Smooth muscle cell (in vitro differentiated cells): ENCODE measurements around the gene ZNF732. TPM values are rescaled to one million over a fixed set of nuclear protein-coding genes. Genes with fewer than 3 reads are reported as not detected.
A peak's percentile ranks its signal among the peaks of the same experiment; 100 is the strongest.

Experiments used
- DNase-seq: peaks from one replicate; lab custom pipeline; 2025; ENCODE audit not compliant: unreplicated experiment; lab: John Stamatoyannopoulos, UW
- H2AFZ ChIP-seq: fragments of 200-600 bp; sonication (generic); 2 replicates; pipeline ENCODE4 v1.6.0; 2016; ENCODE audit warnings: antibody characterized with exemption, low read depth, mild to moderate bottlenecking
- H3F3A ChIP-seq: fragments of 200-600 bp; sonication (generic); 2 replicates; pipeline ENCODE4 v1.6.0; 2017; ENCODE audit warnings: antibody characterized with exemption, low read depth
- H3K27ac ChIP-seq: fragments of 200-600 bp; sonication (generic); 2 replicates; pipeline ENCODE4 v1.5.1; 2016; ENCODE audit warnings: low read depth, mild to moderate bottlenecking
- H3K27me3 ChIP-seq: fragments of 200-600 bp; sonication (generic); 2 replicates; pipeline ENCODE4 v1.6.1; 2016; ENCODE audit warnings: low read depth, mild to moderate bottlenecking
- H3K36me3 ChIP-seq: fragments of 200-600 bp; sonication (generic); 2 replicates; pipeline ENCODE4 v1.5.1; 2016; ENCODE audit warnings: low read depth
- H3K4me1 ChIP-seq: fragments of 200-600 bp; sonication (generic); 2 replicates; pipeline ENCODE4 v1.5.1; 2016; ENCODE audit warnings: low read depth
- H3K4me2 ChIP-seq: fragments of 200-600 bp; sonication (generic); 2 replicates; pipeline ENCODE4 v1.6.0; 2016; ENCODE audit warnings: mild to moderate bottlenecking
- H3K4me3 ChIP-seq: fragments of 200-600 bp; sonication (generic); 2 replicates; pipeline ENCODE4 v1.5.1; 2016; ENCODE audit warnings: mild to moderate bottlenecking
- H3K79me2 ChIP-seq: fragments of 200-600 bp; sonication (generic); 2 replicates; pipeline ENCODE4 v1.6.0; 2016; ENCODE audit warnings: low read depth, mild to moderate bottlenecking
- H3K9ac ChIP-seq: fragments of 200-600 bp; sonication (generic); 2 replicates; pipeline ENCODE4 v1.6.0; 2016; ENCODE audit warnings: low read depth
- H3K9me3 ChIP-seq: fragments of 200-600 bp; sonication (generic); replicated peaks from 2 replicates; pipeline ENCODE4 v1.5.1; 2016; ENCODE audit warnings: low read depth
- H4K20me1 ChIP-seq: fragments of 200-600 bp; sonication (generic); 2 replicates; pipeline ENCODE4 v1.6.0; 2016; ENCODE audit warnings: low read depth
- WGBS: methylation state at CpG from one replicate; pipeline ENCODE4 v1.1.7; 2016; ENCODE audit warnings: low lambda C conversion rate; 5-methylcytosine and 5-hydroxymethylcytosine counted together
- microRNA counts: library from miRNA; unstranded; fragments of <30 nt; microRNA quantifications from one replicate; lab custom pipeline; 2016
- microRNA-seq: library from miRNA; unstranded; fragments of <30 nt; microRNA quantifications from one replicate; pipeline ENCODE4, GENCODE V29; 2016; ENCODE audit warnings: borderline number of aligned reads
- polyA plus RNA-seq: library from polyadenylated mRNA; unstranded; fragments of >200 nt; fragmentation: Nextera tagmentation; extraction: Ambion mirVana; gene quantifications from 2 replicates; pipeline ENCODE4 v1.2.1, GENCODE V29; 2016
- small RNA-seq: library from RNA; depleted of rRNA; stranded (forward); fragments of <200 nt; gene quantifications from one replicate; pipeline ENCODE3, GENCODE V24; 2014
- total RNA-seq: library from RNA; depleted of rRNA; stranded (reverse); fragments of >200 nt; gene quantifications from 2 replicates; pipeline ENCODE4 v1.2.3, GENCODE V29; 2014
- TF ChIP-seq, protein P1 (sequence below): fragments of 200-600 bp; sonication (generic); IDR thresholded peaks from 2 replicates; pipeline ENCODE4 v1.5.1; 2017; ENCODE audit warnings: borderline replicate concordance, mild to moderate bottlenecking, antibody characterized with exemption; ENCODE audit not compliant: insufficient read depth, poor library complexity, severe bottlenecking

The ZNF732 gene
- total and polyA plus RNA-seq, 2 experiments from 2014 or later: not detected

DNA sequence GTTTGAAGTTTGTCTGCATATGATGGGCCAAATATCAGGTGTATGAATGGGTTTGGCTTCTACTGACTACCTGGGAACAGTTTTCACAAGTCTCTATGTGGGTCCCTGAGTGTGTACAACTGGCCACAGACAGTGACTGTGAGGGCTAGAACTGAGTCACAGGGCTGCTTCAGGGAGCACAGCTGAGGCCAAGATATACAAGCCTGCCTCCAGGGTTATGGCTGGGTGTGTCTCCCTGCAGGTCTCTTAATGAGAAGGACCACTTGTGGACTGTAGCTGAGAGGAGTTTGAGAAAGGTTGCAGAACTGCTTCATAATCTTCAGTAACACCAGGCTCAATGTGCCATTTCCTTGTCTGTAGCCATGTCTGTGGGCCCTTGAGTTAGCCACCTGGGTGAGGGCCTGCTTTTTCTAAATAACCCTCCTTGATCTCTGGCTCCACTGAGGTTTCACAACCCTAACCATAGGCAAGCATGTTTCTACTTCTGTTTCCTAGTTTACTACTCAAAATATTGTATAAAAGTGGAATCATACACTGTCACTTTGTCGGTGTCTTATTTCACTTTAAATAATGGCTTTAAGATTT, 81.3 kb downstream of the ZNF732 start:
- 90% methylated on average over 1 of the region's 1 CpG for WGBS
- Histone ChIP-seq H3K9ac (no peak overlapping the region), H3F3A (no peaks in the 10 kb centered on the region), H3K79me2 (no peaks in the 10 kb centered on the region), H3K9me3 (peaks cover 20% of the 10 kb centered on the region), H3K4me1 (no peaks in the 10 kb centered on the region), H2AFZ (no peak overlapping the region), H3K27ac (no peak overlapping the region), H3K4me3 (no peak overlapping the region), H4K20me1 (no peaks in the 10 kb centered on the region), H3K27me3 (no peaks in the 10 kb centered on the region), H3K36me3 (no peaks in the 10 kb centered on the region), H3K4me2 (no peak overlapping the region)
- TF ChIP-seq, protein P1, sequence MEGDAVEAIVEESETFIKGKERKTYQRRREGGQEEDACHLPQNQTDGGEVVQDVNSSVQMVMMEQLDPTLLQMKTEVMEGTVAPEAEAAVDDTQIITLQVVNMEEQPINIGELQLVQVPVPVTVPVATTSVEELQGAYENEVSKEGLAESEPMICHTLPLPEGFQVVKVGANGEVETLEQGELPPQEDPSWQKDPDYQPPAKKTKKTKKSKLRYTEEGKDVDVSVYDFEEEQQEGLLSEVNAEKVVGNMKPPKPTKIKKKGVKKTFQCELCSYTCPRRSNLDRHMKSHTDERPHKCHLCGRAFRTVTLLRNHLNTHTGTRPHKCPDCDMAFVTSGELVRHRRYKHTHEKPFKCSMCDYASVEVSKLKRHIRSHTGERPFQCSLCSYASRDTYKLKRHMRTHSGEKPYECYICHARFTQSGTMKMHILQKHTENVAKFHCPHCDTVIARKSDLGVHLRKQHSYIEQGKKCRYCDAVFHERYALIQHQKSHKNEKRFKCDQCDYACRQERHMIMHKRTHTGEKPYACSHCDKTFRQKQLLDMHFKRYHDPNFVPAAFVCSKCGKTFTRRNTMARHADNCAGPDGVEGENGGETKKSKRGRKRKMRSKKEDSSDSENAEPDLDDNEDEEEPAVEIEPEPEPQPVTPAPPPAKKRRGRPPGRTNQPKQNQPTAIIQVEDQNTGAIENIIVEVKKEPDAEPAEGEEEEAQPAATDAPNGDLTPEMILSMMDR: no peak
- no peak for DNase-seq

MicroRNAs encoded within 50 kb of the gene (microRNA counts, 767-probe panel; counts per million panel counts)
- microRNA hsa-miR-571 (lab: Ali Mortazavi, UCI): 183 counts per million

Small RNA genes lying within 50 kb of the gene (microRNA-seq; reads per million reads assigned to microRNA genes)
- not detected for gene MIR571

Small RNA genes lying within 50 kb of the gene (small RNA-seq; reads per million reads assigned to genes)
- gene AC079140.2 (2.2 reads per million, percentile 46 among the genes with 10 or more reads in this experiment), gene MIR571 (0.08 reads per million)

Other genes starting within 250 kb of the ZNF732 start
- gene ZNF718, start 181.0 kb downstream of the ZNF732 start, total RNA-seq: 2.1 and 3.4 TPM in 2 replicates
- gene ZNF718, start 181.0 kb downstream of the ZNF732 start, polyA plus RNA-seq: 1.2 and 1.7 TPM in 2 replicates
- 8.3 and 11.0 TPM in 2 replicates for gene ZNF141, start 32.3 kb upstream of the ZNF732 start, total RNA-seq
- gene ZNF141, start 32.3 kb upstream of the ZNF732 start, polyA plus RNA-seq: 0.87 and 1.1 TPM in 2 replicates
- 21.8 and 37.1 TPM in 2 replicates for gene ZNF721, start 193.7 kb upstream of the ZNF732 start, total RNA-seq
- 14.9 and 25.5 TPM in 2 replicates for gene ZNF721, start 193.7 kb upstream of the ZNF732 start, polyA plus RNA-seq
- 28.7 and 44.3 TPM in 2 replicates for gene PIGG, start 193.7 kb upstream of the ZNF732 start, total RNA-seq
- 42.1 and 53.4 TPM in 2 replicates for gene PIGG, start 193.7 kb upstream of the ZNF732 start, polyA plus RNA-seq